Measurements from ENCODE around the gene MELTF.

The MELTF gene

GRCh38 chr3:196991581-196992460, 37.8 kb downstream of the MELTF start:
- no peak for DNase-seq (ENCODE audit: low read depth)

GRCh38 chr3:196990601-196991007, 39.0 kb downstream of the MELTF start:
- no peak for DNase-seq (ENCODE audit: low read depth)

GRCh38 chr3:196989721-196990262, 39.8 kb downstream of the MELTF start:
- no peak for DNase-seq (ENCODE audit: low read depth)

GRCh38 chr3:196988241-196989029, 41.2 kb downstream of the MELTF start:
- DNase-seq (ENCODE audit: low read depth): no peak

GRCh38 chr3:196987022-196987421, 42.6 kb downstream of the MELTF start:
- no peak for DNase-seq (ENCODE audit: low read depth)

- no peak for DNase-seq (ENCODE audit: low read depth)
Measured at GRCh38 chr3:196985954-196986885, 43.4 kb downstream of the MELTF start.

- no peak for DNase-seq (ENCODE audit: low read depth)
Measured at GRCh38 chr3:196985298-196985697, 44.3 kb downstream of the MELTF start.

- DNase-seq (ENCODE audit: low read depth): no peak
Measured at GRCh38 chr3:196983186-196983585, 46.4 kb downstream of the MELTF start.

- DNase-seq (ENCODE audit: low read depth): no peak
Measured at GRCh38 chr3:196981657-196982056, 48.0 kb downstream of the MELTF start.

- DNase-seq (ENCODE audit: low read depth): no peak
Measured at GRCh38 chr3:196979545-196979944, 50.1 kb downstream of the MELTF start.

GRCh38 chr3:196976941-196977340, 52.7 kb downstream of the MELTF start:
- no peak for DNase-seq (ENCODE audit: low read depth)

GRCh38 chr3:196975349-196975748, 54.3 kb downstream of the MELTF start:
- no peak for DNase-seq (ENCODE audit: low read depth)

GRCh38 chr3:196974661-196975060, 55.0 kb downstream of the MELTF start:
- no peak for DNase-seq (ENCODE audit: low read depth)

GRCh38 chr3:196971094-196971698, 58.4 kb downstream of the MELTF start:
- no peak for DNase-seq (ENCODE audit: low read depth)

GRCh38 chr3:196970547-196971093, 59.0 kb downstream of the MELTF start:
- DNase-seq (ENCODE audit: low read depth): no peak

GRCh38 chr3:196969660-196970546, 59.7 kb downstream of the MELTF start:
- DNase-seq (ENCODE audit: low read depth): peak; percentile 25

- no peak for DNase-seq (ENCODE audit: low read depth)
Measured at GRCh38 chr3:196969134-196969659, 60.4 kb downstream of the MELTF start.

GRCh38 chr3:196968233-196969133, 61.1 kb downstream of the MELTF start, which contains the start of gene PIGZ:
Gene PIGZ (minus strand): TSS chr3:196968833. CDS start chr3:196952031, 16,802 bp downstream.
- DNase-seq (ENCODE audit: low read depth): no peak

Measured in stimulated activated CD8-positive, alpha-beta memory T cell treated with anti-CD3 and anti-CD28 coated beads, Interleukin-15, amount 100 ng/mL, for 1 hour (primary cell).